ENCODE measurements around the gene LENEP. TPM values are rescaled to one million over a fixed set of nuclear protein-coding genes. Genes with fewer than 3 reads are reported as not detected.

Gene LENEP
- total RNA-seq, 1 experiment from 2014 or later: 0.42 TPM

- POLR2A ChIA-PET: interaction anchor here (0.7 to 2.5 kb wide), 8 partner anchors 11 to 67 kb away, joined by 3 to 22 read pairs (median 3); partner anchors contain the start of genes FLAD1 and SHC1
These were observed 7.5 kb downstream of the LENEP start for GRCh38 chr1:155000726-155001424.

More at GRCh38 chr1:155000726-155001424, 7.5 kb downstream of the LENEP start:
- CTCF ChIA-PET: interaction anchor here (0.9 to 2.6 kb wide), 10 partner anchors 15 to 556 kb away, joined by 3 to 25 read pairs (median 3); partner anchors contain the start of genes ADAM15, FLAD1, PYGO2 and SHC1
- H3K79me2 ChIP-seq (ENCODE audit: insufficient read depth, low read length): peaks cover 33% of the 10 kb centered on the region
- TF ChIP-seq POLR2A (IDR thresholded peaks at IDR 0.05; ENCODE audit: borderline replicate concordance, extremely low read depth, insufficient read depth, insufficient read length): peak; percentile 10
- TF ChIP-seq ZFX (IDR thresholded peaks at IDR 0.05): no peak
- no peak for TF ChIP-seq JUND (IDR thresholded peaks at IDR 0.05)
- TF ChIP-seq MAX (IDR thresholded peaks at IDR 0.05): no peak
- no peak for TF ChIP-seq RAD21 (IDR thresholded peaks at IDR 0.05; ENCODE audit: low read depth)
- TF ChIP-seq SP1 (IDR thresholded peaks at IDR 0.05; ENCODE audit: low read depth): no peak
- no peak for TF ChIP-seq EZH2 (IDR thresholded peaks at IDR 0.05)
- no peak for TF ChIP-seq CBX3 (IDR thresholded peaks at IDR 0.05; ENCODE audit: low read depth)
- no peak for TF ChIP-seq ATF3 (IDR thresholded peaks at IDR 0.05)
- no peak for TF ChIP-seq TCF7L2 (IDR thresholded peaks at IDR 0.05; ENCODE audit: borderline replicate concordance, extremely low read depth, insufficient read depth, insufficient read length)
- peak; percentile 82 for TF ChIP-seq POLR2AphosphoS5 (IDR thresholded peaks at IDR 0.05; ENCODE audit: low read depth, low read length)
- TF ChIP-seq ZNF274 (IDR thresholded peaks at IDR 0.05; ENCODE audit: low read depth, low read length): no peak
- TF ChIP-seq YY1 (IDR thresholded peaks at IDR 0.05; ENCODE audit: extremely low read depth, insufficient replicate concordance, low read depth, low read length): peak; percentile 71
- H3K4me2 ChIP-seq (ENCODE audit: low read length): peak overlapping the region; percentile 96
- peak overlapping the region; percentile 85 to 98 for H3K4me3 ChIP-seq (replicated peaks in 1 of 2; ENCODE audit: low read depth in 1 of 2, low read length in 2 of 2)
- H3K4me1 ChIP-seq (ENCODE audit: control insufficient read depth in 1 of 2, insufficient read depth in 2 of 2, low read length in 2 of 2): peaks cover 26 to 60% of the 10 kb centered on the region in 2 experiments
- peak overlapping the region; percentile 99 for H3K27ac ChIP-seq (ENCODE audit: low read depth, low read length)
- BruUV-seq (replicated peaks): no TSS peak
- RAD21 ChIA-PET (ENCODE audit: low non-redundant PET in 1 of 2, low total read pairs in 2 of 2, uncharacterized antibody in 2 of 2, unreplicated experiment in 2 of 2): interaction anchor here in 1 of 2 experiments (0.6 kb wide), 1 partner anchor 69 kb away, joined by 4 read pairs; no protein-coding TSS in a partner anchor
- ATAC-seq (peak; percentile 58), DNase-seq (ENCODE audit: low read depth, low spot score) (peak; percentile 90)
- no peaks in the 10 kb centered on the region for H3K27me3 ChIP-seq (ENCODE audit: insufficient read depth, low read length)
- intact Hi-C loops (cut with micrococcal nuclease): loop anchor here (1.0 to 5.0 kb wide), 2 partner anchors 27 to 51 kb away; partner anchors contain the start of genes ADAM15 and CKS1B
- no peaks in the 10 kb centered on the region for H3K9me3 ChIP-seq (ENCODE audit: control insufficient read depth in 1 of 2, insufficient read depth in 1 of 2, low read depth in 1 of 2, low read length in 2 of 2)
- no peaks in the 10 kb centered on the region for H3K9me2 ChIP-seq (ENCODE audit: insufficient read depth)
- no peaks in the 10 kb centered on the region for H3K36me3 ChIP-seq (ENCODE audit: control insufficient read depth in 1 of 2, insufficient read depth in 2 of 2, low read length in 2 of 2)
- H3K9ac ChIP-seq (ENCODE audit: low read length): peak overlapping the region; percentile 91
- no peaks in the 10 kb centered on the region for H4K20me1 ChIP-seq (ENCODE audit: insufficient read depth)
- no peak overlapping the region for H2AFZ ChIP-seq (ENCODE audit: low read depth, low read length, poor library complexity, severe bottlenecking)

Measured in HCT116 (cell line).